H1 (cell line): Measurements from ENCODE around the gene TRABD. TPM values are rescaled to one million over a fixed set of nuclear protein-coding genes. Genes with fewer than 3 reads are reported as not detected.
A peak's percentile ranks its signal among the peaks of the same experiment; 100 is the strongest.

Experiments used
- ATF2 ChIP-seq: IDR thresholded peaks from 2 replicates; pipeline ENCODE4 v1.6.1; 2012; ENCODE audit warnings: low read length, inconsistent platforms
- CREB1 ChIP-seq: IDR thresholded peaks from 2 replicates; pipeline ENCODE4 v1.6.1; 2012; ENCODE audit warnings: inconsistent platforms
- FOSL1 ChIP-seq: IDR thresholded peaks from 2 replicates; pipeline ENCODE4 v1.6.1; 2011; ENCODE audit warnings: mild to moderate bottlenecking, low read depth, low read length, moderate library complexity; ENCODE audit not compliant: insufficient read depth
- GTF2F1 ChIP-seq: IDR thresholded peaks from 2 replicates; pipeline ENCODE4 v1.6.1; 2012; ENCODE audit warnings: low read depth, low read length, improper control_type of control experiment, borderline replicate concordance
- HDAC6 ChIP-seq: IDR thresholded peaks from one replicate; pipeline ENCODE4 v1.7.1; 2012; ENCODE audit warnings: low read depth, mild to moderate bottlenecking, inconsistent platforms, low read length, moderate library complexity
- RXRA ChIP-seq: IDR thresholded peaks from 2 replicates; pipeline ENCODE4 v1.6.1; 2011; ENCODE audit warnings: low read depth, mild to moderate bottlenecking, low read length, moderate library complexity; ENCODE audit not compliant: insufficient read depth
- SIRT6 ChIP-seq: IDR thresholded peaks from one replicate; pipeline ENCODE4 v1.7.1; 2012; ENCODE audit warnings: low read length, inconsistent platforms
- polyA plus RNA-seq, 7 experiments: library from polyadenylated mRNA; depleted of rRNA in 3 of 7; stranded (reverse) in 5 of 7; unstranded in 2 of 7; fragments of >200 nt in 5 of 7; fragments of 200-250 nt in 2 of 7; gene quantifications; 1 replicate in 5 of 7; 2 replicates in 1 of 7; 4 replicates in 1 of 7; pipeline versions ENCODE4 v1.2.1 to v1.2.3, GENCODE V29; 2011 to 2013; ENCODE audit warnings: missing spikeins in 2 of 7, mixed read lengths in 2 of 7
- total RNA-seq: library from RNA; stranded (reverse); fragmentation: NEBNext Ultra II Directional; extraction: Animal tissue kit (Norgen Biotek cat#: 25700); gene quantifications from 2 replicates; pipeline ENCODE4 v1.2.1, GENCODE V29; 2021
- TF ChIP-seq, protein P1 (sequence below): IDR thresholded peaks from 2 replicates; pipeline ENCODE4 v1.6.1; 2012; ENCODE audit warnings: inconsistent platforms

The TRABD gene
- total and polyA plus RNA-seq, 2 of the 8 experiments (the other 6 are each of a cell fraction or from before 2014, with no cell fraction given) = 44.2 to 57.5 TPM

- TF ChIP-seq CREB1 = 0 out of 2 replicates have a peak, but pooled peaks have one; percentile 43
- no peak for TF ChIP-seq FOSL1
- TF ChIP-seq, protein P1, sequence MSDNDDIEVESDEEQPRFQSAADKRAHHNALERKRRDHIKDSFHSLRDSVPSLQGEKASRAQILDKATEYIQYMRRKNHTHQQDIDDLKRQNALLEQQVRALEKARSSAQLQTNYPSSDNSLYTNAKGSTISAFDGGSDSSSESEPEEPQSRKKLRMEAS = peak; percentile 29; the same call in 1 of the 2 replicates
- no peak for TF ChIP-seq HDAC6
- no peak for TF ChIP-seq RXRA
- no peak for TF ChIP-seq GTF2F1
- no peak for TF ChIP-seq SIRT6
- no peak for TF ChIP-seq ATF2
Observed at GRCh38 chr22:50199829-50200460, 14.2 kb downstream of the TRABD start (continued).
